Activated CD4-positive, alpha-beta T cell treated with anti-CD3 and anti-CD28 coated beads, Interleukin-10, Interleukin-2, amounts not matched to agents 100 ng/mL and 50 ng/mL, durations not matched to agents 16 hours and 8 hours (primary cell): Measurements from ENCODE around the gene MREG.
"Not testable (repeated sequence)": the region's sequence is repeated elsewhere in the genome, so short reads cannot be mapped to it uniquely, and the experiment has no call there.

ENCODE experiments used
- DNase-seq: peaks from one replicate; pipeline ENCODE4 v3.0.0-alpha.2; 2020

MREG gene

DNA sequence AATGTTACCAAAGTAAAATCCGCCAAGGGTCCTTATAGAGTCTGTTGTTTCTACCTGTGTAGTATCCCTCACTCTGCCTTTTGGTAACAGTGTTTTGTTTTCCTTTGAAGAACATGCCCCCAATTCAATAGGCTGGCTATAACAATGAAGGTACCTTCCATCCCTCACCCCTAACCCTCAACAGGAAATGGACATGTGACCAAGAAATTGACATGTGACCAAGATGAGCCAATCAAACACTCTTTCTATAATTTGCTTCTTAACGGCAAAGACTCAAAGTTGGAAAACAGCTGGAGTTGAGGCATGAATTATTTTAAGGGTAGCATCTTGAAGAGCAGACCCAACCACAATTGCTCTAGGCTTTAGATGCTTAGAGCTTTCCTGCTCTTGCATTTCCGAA, 5.4 kb upstream of the MREG start:
- no peak for DNase-seq

GRCh38 chr2:216017365-216017764, 4.0 kb upstream of the MREG start:
- peak; percentile 90 for DNase-seq

- peak; percentile 25 for DNase-seq
These were observed 3.2 kb upstream of the MREG start for GRCh38 chr2:216016581-216016980.

DNA sequence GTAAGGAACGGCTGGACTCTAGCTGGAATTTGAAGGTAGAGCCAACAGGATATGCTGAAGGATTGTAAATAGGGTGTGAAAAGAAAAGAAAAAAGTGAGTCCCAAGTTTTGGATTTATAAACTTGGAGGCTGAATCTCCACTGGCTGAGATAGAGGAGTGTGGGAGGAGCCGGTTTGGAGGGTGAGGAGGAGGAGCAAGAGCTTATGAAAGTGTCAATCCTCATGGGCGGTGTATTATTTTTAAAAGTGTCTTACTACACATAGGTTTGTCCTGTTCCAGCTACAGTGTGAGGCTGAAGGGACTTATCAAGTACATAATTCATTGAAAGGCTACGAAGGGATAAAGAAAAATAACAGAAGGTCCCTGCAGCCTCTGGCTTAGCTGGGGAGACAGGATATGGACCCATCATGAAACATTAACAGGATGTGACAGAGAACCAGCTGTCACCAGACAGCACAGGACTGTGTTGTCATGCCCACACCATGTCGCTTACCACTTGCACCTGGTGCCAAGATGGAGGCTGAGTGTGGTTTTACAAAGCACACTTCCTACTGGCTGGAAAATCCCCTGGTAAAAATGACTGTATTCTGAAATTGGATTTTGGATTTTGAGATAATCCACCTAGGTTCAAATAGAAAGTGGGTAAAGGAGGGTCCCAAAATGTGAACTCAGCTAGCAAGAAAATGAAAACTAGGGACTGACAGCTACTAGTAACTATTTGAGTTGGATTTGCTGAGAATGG, 2.5 kb upstream of the MREG start:
- DNase-seq: peak; percentile 89

GRCh38 chr2:216014986-216015385, 1.6 kb upstream of the MREG start:
- DNase-seq: no peak

GRCh38 chr2:216014006-216014405, 655 bp upstream of the MREG start:
- no peak for DNase-seq

GRCh38 chr2:216012830-216013079, 596 bp downstream of the MREG start:
- no peak for DNase-seq

DNA sequence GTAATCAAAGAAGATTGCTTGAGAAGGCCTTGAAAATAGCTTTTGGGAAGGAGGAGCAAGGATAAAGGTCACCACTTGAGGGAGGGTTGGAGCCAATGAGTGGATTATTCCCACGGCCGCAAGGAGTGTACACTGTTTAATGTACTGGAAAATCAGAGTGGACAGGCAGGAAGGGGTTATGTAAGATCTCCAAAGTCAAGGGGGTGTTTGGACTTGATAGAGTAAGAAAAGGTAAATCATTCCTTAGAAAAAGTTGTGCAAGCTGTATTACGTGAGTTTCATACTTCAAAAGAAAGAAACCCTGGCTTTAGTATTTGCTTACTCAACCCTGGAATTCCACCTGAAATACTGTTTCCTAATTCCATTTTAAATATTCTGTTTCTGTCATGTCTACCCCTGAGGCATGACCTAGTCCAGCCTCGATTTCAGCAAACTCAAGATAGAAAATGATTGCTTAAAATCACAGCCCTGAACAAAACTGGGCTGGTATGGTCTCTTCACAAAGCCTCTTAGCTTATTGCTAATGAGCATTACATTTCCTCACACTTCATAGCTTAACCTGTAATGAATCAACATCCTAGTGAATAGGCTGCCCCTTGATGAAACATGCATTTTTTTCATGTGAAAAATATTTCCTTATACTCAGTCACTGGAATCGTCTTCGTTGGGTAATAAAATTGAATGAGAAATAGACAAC, 1.1 kb downstream of the MREG start:
- peak; percentile 23 for DNase-seq

- DNase-seq: not testable (repeated sequence)
These were observed 4.1 kb downstream of the MREG start for GRCh38 chr2:216009215-216009614.

DNA sequence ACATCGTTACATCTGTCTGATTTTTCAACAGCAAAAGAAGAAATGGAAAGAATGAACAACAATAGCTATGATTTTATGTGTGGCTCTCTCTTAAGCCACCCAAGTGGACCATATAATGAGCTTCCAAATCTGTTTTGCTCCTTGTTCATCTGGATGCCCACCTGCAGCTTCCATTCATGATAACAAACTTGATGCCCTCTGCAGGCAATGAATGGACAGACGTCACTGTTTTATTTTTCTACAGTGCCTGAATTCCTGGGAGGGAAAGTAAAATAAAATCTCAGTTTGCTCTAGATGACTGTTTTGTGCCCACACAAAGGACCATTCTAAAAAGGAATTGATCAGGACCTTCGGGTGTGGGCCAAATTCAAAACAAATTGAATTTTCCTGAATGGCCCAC, 5.0 kb downstream of the MREG start:
- DNase-seq: no peak

DNA sequence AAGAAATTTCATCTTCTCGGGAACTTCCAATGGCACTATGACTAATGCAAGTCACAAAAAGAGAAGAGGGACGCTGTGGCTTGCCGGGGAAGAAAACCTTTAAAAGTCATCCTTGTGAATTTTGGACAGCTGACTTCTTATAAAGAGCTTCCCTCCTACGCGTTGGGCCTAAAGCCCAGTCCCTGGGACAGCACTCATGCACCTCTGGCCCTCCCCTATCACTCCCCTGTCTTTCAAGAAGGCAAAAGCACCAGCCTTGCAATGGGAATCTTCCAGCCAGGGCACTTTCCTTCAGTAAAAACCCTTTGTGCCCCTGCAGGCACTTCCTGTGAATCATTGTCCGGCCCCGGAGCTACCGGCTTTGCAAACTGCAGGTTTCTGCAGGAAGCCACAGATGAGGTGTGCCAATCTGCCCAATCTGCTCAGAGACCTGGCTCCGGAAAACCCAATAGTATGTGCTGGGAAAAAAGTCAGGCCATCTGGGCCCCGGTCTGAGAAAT, 7.1 kb downstream of the MREG start:
- DNase-seq: peak; percentile 89

DNA sequence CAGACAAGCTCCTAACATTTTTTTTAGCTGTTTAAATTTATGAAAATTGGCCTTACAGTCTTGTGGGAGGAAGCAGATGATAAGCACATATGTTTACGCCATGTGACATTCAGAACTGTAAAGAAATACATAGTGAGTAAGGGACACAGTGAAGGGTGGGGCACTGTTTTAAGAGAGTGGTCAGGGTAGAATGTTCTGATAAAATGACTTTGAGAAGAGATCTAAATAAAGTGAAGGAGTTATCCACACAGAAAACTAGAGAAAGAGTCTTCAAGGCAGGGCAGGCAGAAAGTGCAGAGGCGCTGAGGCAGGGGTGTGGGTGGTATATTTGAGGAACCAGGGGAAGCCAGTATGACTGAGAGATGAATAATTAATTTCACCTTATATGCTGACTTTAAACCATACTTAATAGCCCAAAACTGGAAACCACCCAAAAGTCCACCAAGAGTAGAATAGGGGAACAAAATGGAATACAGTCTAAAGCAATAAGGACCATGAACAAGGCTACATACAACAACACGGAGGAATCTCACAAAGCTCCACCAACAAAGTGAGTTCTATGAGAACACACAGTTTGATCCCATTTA, 8.6 kb downstream of the MREG start:
- peak; percentile 23 for DNase-seq

GRCh38 chr2:216003876-216004696, 9.3 kb downstream of the MREG start:
- no peak for DNase-seq

DNA sequence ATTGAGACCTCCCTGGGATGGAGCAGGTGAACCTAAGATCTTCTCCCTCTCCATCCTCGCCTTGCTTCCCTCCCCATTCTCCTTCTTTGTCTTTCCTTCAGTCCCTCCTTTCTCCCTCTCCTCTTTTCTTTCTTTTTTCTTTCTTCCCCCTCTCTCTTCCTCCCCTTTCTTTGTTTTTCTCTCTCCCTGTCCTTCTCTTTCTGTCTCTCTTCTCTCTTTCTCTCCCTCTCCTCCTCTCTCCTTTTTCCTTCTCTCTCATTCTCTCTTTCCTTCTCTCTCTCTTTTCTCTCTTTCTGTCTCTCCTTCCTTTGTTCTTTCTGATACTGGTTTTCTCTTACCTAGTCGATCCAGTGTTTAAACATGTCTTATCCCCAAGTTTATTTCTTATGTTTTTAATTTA, 10.7 kb downstream of the MREG start:
- no peak for DNase-seq

DNA sequence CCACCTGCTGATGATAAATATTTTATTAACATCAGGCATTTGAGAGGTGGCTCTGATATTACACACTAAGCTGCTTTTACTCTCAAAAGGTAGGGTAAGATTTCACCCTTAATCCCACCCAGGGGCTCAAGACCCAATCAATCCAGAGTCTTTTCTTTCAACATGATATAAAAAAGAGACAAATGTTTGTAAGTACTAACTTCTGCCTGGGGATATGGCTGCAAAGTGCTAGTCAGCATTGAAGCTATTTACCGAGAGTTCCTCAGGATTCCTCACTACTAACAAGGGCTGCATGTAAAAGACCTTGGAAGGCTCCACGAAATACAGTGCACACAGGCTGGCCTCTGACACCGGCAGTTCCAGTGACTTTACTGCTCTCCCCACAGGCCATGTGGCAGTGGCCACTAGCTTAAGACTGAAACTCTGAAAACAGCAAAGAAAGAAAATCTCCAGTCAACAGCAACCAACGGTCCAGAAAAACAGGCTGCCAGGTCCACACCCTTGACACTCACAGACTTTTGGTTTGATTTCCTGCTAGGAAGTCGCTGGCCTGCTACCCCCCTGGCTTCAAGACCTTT, 11.2 kb downstream of the MREG start:
- no peak for DNase-seq

DNA sequence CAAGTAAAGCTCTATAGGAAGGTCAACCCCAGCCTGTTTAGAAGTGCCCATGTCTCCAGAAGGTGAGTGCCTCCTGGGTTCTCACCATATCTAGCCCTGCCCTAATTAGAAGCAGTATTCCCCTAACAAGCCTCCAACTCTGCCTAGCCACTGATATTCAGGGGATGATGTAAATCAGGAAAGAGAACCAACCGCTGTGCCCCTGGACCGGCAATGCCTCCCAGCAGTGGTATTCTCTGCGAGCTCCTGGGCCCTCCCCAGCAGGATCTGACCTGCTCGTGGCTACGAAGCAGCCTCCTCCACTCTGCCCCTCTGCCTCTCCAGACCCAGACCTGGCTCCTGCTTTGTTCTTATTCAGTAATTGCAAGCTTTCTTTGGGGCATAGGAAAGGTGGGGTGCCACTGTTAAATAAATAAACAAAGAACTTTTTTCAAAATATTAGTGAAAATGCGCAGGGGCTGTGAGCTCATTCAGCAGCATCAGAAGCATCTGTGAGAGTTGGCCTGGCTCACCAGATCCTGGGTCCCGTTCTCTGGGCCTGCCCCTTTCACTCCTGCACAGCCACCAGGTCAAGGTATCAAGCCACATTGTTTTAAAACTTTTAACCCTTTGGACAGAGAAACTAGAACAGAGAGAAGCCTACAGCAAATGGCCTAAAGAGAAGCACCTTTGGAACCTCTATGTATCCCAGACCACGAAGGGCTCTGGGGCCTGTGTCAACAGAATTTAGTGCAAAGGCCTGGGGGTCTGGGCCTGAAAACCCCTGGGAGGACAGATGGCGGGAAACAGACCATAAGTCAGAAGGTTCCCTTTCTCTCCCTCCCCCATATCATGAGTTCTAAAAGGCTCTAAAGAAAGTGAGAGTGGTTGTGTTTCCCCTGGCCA, 11.9 kb downstream of the MREG start:
- no peak for DNase-seq

DNA sequence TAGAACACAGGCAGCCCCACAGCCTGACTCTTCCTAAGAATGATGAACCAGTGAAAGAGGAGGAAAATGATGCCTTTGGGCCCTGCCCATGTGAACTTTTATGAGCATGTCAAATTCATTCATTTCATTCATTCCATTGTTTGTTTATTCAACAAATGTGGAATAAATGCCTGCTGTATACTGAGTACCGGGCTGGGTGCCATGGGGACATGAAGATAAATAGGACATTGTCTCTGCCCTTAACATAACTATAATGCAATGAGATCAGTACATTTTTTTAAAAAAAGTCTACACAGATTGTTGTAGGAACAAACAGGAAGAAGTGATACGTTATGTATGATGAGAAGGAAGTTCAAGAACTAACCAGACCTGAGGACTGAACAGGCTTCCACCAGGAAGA, 14.7 kb downstream of the MREG start:
- no peak for DNase-seq

GRCh38 chr2:215997219-215997618, 16.1 kb downstream of the MREG start:
- DNase-seq: no peak

DNA sequence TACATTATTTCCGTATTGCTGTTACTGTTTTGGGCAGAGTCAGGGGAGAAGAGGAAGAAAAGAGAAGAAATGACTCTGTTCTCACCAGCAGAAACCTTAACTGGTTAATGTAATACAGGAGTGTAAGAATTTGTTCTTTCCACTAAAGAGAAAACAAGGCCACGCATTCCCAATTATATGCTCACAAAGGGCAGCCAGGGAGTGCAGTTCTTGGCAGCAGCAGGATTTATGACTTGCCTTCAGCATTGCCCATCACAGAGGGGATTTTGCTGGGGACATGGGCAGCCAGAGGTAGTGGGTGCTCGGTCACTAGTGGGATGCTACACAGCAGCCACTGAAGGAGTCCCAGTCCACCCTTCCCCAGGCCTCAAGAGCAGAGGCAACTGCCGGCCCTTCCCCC, 18.4 kb downstream of the MREG start:
- DNase-seq: no peak

DNA sequence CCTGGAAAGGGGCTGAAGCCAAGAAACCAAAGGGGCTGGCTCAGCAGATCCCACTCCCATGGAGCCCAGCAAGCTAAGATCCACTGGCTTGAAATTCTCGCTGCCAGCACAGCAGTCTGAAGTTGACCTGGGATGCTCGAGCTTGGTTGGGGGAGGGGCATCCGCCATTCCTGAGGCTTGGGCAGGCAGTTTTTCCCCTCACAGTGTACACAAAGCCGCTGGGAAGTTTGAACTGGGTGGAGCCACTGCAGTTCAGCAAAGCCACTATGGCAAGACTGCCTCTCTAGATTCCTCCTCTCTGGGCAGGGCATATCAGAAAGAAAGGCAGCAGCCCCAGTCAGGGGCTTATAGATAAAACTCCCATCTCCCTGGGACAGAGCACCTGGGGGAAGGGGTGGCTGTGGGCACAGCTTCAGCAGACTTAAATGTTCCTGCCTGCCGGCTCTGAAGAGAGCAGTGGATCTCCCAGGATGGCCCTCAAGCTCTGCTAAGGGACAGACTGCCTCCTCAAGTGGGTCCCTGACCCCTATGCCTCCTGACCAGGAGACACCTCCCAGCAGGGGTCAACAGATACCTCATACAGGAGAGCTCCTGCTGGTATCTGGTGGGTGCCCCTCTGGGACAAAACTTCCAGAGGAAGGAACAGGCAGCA, 24.7 kb downstream of the MREG start:
- DNase-seq: not testable (repeated sequence)

DNA sequence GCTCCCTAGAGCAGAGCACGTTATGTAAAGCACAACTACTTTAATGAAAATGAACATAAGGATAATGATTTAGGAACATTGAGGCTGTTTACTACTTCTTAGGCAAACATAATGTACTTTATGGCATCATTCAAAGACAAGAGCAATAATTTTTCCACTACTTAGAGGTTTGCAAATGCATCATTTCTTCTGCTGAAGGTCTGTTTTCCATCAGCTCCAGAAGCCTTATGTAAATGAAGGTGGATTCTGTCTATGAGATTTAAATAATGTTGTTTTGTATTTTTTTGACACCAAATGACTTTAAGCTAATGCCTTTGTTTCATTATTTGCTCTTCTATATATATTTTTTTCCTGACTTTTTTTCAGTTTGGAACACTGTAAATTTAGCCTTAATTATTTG, 28.1 kb downstream of the MREG start:
- DNase-seq: no peak

- no peak for DNase-seq
These were observed 28.7 kb downstream of the MREG start for GRCh38 chr2:215984661-215985060.
